Glutamatergic neuron (in vitro differentiated cells): ENCODE results near the gene RGS14. TPM values are rescaled to one million over a fixed set of nuclear protein-coding genes. Genes with fewer than 3 reads are reported as not detected.

Experiments used
- DNase-seq: peaks from one replicate; pipeline ENCODE4 v3.0.0; 2022
- H3K27ac Mint-ChIP-seq: one replicate; pipeline ENCODE4 v1.8.0; 2020; ENCODE audit warnings: mild to moderate bottlenecking, mixed read lengths, inconsistent platforms; ENCODE audit not compliant: unreplicated experiment
- H3K27me3 Mint-ChIP-seq: one replicate; pipeline ENCODE4 v1.8.0; 2020; ENCODE audit warnings: mild to moderate bottlenecking, moderate library complexity, mixed read lengths, inconsistent platforms; ENCODE audit not compliant: unreplicated experiment
- H3K36me3 Mint-ChIP-seq: one replicate; pipeline ENCODE4 v1.8.0; 2020; ENCODE audit warnings: mild to moderate bottlenecking, mixed read lengths, inconsistent platforms; ENCODE audit not compliant: unreplicated experiment
- H3K4me1 Mint-ChIP-seq: one replicate; pipeline ENCODE4 v1.8.0; 2020; ENCODE audit warnings: mild to moderate bottlenecking, low read depth, mixed read lengths, inconsistent platforms; ENCODE audit not compliant: unreplicated experiment
- H3K4me3 Mint-ChIP-seq: one replicate; pipeline ENCODE4 v1.8.0; 2020; ENCODE audit warnings: mild to moderate bottlenecking, mixed read lengths, inconsistent platforms; ENCODE audit not compliant: unreplicated experiment
- H3K9me3 Mint-ChIP-seq: one replicate; pipeline ENCODE4 v1.8.0; 2020; ENCODE audit warnings: mild to moderate bottlenecking, moderate library complexity, mixed read lengths, inconsistent platforms; ENCODE audit not compliant: unreplicated experiment
- total RNA-seq: library from RNA; stranded (reverse); fragmentation: NEBNext Ultra II Directional; extraction: Animal tissue kit (Norgen Biotek cat#: 25700); gene quantifications from one replicate; pipeline ENCODE4 v1.2.1, GENCODE V29; 2021; ENCODE audit not compliant: unreplicated experiment
- TF ChIP-seq, protein P1 (sequence below): fragments of 200-600 bp; sonication (generic); IDR thresholded peaks from one replicate; pipeline ENCODE4 v1.5.0; 2021; ENCODE audit not compliant: partially characterized antibody, unreplicated experiment

The RGS14 gene
- total RNA-seq, 1 donor from 2014 or later: 15.9 TPM

- peaks cover 6% of the 10 kb centered on the region for H3K9me3 Mint-ChIP-seq
- peak overlapping the region; percentile 25 for H3K4me3 Mint-ChIP-seq
Measured at GRCh38 chr5:177361418-177362291, 3.9 kb downstream of the RGS14 start.

DNA sequence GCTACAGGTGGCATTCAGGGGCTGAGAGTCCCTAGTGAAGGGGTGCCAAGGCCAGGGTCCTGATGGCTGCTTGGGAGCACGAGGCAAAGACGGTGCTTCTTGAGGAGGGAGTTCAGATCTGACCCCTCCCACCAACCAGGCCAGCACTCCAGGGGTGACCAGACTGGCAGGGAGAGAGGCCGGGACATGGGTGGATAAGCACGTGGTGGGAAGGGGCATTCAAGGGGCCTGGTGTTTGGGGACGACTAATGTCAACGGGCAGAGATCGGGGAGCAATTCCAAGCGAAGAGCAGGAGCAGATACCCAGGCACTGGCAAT is 4.5 kb downstream of the RGS14 start:
- TF ChIP-seq, protein P1, sequence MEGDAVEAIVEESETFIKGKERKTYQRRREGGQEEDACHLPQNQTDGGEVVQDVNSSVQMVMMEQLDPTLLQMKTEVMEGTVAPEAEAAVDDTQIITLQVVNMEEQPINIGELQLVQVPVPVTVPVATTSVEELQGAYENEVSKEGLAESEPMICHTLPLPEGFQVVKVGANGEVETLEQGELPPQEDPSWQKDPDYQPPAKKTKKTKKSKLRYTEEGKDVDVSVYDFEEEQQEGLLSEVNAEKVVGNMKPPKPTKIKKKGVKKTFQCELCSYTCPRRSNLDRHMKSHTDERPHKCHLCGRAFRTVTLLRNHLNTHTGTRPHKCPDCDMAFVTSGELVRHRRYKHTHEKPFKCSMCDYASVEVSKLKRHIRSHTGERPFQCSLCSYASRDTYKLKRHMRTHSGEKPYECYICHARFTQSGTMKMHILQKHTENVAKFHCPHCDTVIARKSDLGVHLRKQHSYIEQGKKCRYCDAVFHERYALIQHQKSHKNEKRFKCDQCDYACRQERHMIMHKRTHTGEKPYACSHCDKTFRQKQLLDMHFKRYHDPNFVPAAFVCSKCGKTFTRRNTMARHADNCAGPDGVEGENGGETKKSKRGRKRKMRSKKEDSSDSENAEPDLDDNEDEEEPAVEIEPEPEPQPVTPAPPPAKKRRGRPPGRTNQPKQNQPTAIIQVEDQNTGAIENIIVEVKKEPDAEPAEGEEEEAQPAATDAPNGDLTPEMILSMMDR: no peak
- Mint-ChIP-seq H3K4me3 (peak overlapping the region; percentile 25), H3K4me1 (peaks cover 8% of the 10 kb centered on the region), H3K27ac (no peak overlapping the region), H3K36me3 (no peaks in the 10 kb centered on the region), H3K27me3 (peaks cover 7% of the 10 kb centered on the region), H3K9me3 (peaks cover 6% of the 10 kb centered on the region)
- no peak for DNase-seq

More at GRCh38 chr5:177361418-177362291, 3.9 kb downstream of the RGS14 start:
- no peak for DNase-seq
- Mint-ChIP-seq H3K27ac (no peak overlapping the region), H3K4me1 (peaks cover 8% of the 10 kb centered on the region), H3K36me3 (no peaks in the 10 kb centered on the region), H3K27me3 (peaks cover 7% of the 10 kb centered on the region)
- TF ChIP-seq, protein P1: no peak

DNA sequence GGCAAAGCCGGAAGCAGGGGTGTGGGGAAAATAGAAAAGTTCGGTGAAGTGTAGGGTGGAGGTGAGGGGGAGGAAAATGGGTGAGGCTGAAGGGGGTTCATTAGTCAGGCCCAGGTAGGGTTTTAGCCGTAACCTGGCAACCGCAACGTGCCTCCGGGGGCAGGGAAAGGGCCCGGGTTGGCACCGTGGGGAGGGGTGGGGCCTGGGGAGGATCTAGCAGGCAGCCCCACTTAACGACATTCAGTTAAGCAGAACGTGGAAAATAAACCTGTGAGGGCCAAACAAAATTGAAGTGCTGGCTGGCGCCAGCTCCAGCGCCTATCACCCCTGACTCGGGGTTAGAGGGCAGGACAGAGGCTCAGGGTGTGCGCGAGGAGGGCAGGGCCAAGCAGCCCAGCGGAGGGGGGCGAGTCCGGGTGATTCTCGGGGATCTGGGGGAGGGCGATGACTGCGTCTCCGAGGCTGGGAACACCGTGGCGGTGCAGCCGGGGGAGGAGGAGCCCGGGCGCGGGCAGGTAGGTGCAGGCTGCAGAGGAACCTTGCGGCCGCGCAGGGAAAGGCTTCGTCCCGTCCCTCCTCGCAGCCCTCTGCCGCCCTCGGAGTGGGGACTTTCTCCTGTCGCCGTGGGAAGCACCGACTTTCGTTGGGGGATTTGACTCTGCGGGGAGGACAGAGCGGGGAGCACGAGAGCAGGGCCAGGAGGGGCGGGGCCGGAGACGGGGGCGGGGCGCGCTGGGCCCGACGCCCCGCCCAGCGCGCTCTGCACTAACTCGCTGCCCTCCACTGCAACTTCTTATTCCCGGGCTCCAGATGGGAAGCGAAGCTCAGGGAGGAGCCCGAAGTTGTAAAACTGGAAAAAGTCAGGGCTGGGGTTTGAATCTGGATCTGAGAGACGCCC is 5.1 kb downstream of the RGS14 start:
- Mint-ChIP-seq H3K4me3 (peak overlapping the region; percentile 80), H3K27ac (no peak overlapping the region), H3K9me3 (peaks cover 4% of the 10 kb centered on the region), H3K27me3 (peaks cover 5% of the 10 kb centered on the region), H3K36me3 (no peaks in the 10 kb centered on the region), H3K4me1 (peaks cover 8% of the 10 kb centered on the region)
- TF ChIP-seq, protein P1: no peak
- peak; percentile 53 for DNase-seq

- no peak for DNase-seq
- peaks cover 8% of the 10 kb centered on the region for H3K4me1 Mint-ChIP-seq
- no peak overlapping the region for H3K4me3 Mint-ChIP-seq
- H3K27ac Mint-ChIP-seq: no peak overlapping the region
- no peaks in the 10 kb centered on the region for H3K36me3 Mint-ChIP-seq
- H3K27me3 Mint-ChIP-seq: peaks cover 9% of the 10 kb centered on the region
- TF ChIP-seq, protein P1: no peak
- peaks cover 4% of the 10 kb centered on the region for H3K9me3 Mint-ChIP-seq
Measured at GRCh38 chr5:177363565-177363964, 5.8 kb downstream of the RGS14 start.
